T-helper 17 cell (primary cell): ENCODE measurements around the gene MMP24. TPM values are rescaled to one million over a fixed set of nuclear protein-coding genes. Genes with fewer than 3 reads are reported as not detected.
"Not testable (repeated sequence)": the region's sequence is repeated elsewhere in the genome, so short reads cannot be mapped to it uniquely, and the experiment has no call there.

ENCODE experiments used
- ATAC-seq: fragments of 150-1000 bp; cut with Tn5 transposase; 2 replicates; pipeline ENCODE4 v1.10.0; 2021; ENCODE audit warnings: mild to moderate bottlenecking, moderate library complexity
- DNase-seq, 3 donors: peaks; one replicate each; pipeline versions ENCODE4 v3.0.0 to v3.0.0-alpha.2; 2020 to 2021
- H3K9me3 ChIP-seq: one replicate; pipeline ENCODE4 v1.7.0; 2013; ENCODE audit warnings: low read length, mild to moderate bottlenecking; ENCODE audit not compliant: control insufficient read depth, poor library complexity, severe bottlenecking
- H3K27ac Mint-ChIP-seq: one replicate; pipeline ENCODE4 v1.8.0; 2022; ENCODE audit warnings: mild to moderate bottlenecking, moderate library complexity, mixed read lengths
- H3K27me3 Mint-ChIP-seq: one replicate; pipeline ENCODE4 v1.8.0; 2022; ENCODE audit warnings: mixed read lengths
- H3K36me3 Mint-ChIP-seq: one replicate; pipeline ENCODE4 v1.8.0; 2022; ENCODE audit warnings: low read depth, mixed read lengths
- H3K4me1 Mint-ChIP-seq: one replicate; pipeline ENCODE4 v1.8.0; 2022; ENCODE audit warnings: mild to moderate bottlenecking, mixed read lengths
- H3K4me3 Mint-ChIP-seq: one replicate; pipeline ENCODE4 v1.8.0; 2022; ENCODE audit warnings: mild to moderate bottlenecking, moderate library complexity, mixed read lengths
- total RNA-seq, 4 donors: library from RNA in 2 of 4; stranded (reverse) in 2 of 4; gene quantifications; one replicate each; pipeline ENCODE4 v1.2.3 and lab custom pipeline; 2022 to 2026

MMP24 gene
- total RNA-seq (under 1 TPM; 0.15 to 0.16 TPM), total RNA-seq (lab: John Stamatoyannopoulos, UW) (0.30 to 0.70 reads per million in 2 donors)

DNA sequence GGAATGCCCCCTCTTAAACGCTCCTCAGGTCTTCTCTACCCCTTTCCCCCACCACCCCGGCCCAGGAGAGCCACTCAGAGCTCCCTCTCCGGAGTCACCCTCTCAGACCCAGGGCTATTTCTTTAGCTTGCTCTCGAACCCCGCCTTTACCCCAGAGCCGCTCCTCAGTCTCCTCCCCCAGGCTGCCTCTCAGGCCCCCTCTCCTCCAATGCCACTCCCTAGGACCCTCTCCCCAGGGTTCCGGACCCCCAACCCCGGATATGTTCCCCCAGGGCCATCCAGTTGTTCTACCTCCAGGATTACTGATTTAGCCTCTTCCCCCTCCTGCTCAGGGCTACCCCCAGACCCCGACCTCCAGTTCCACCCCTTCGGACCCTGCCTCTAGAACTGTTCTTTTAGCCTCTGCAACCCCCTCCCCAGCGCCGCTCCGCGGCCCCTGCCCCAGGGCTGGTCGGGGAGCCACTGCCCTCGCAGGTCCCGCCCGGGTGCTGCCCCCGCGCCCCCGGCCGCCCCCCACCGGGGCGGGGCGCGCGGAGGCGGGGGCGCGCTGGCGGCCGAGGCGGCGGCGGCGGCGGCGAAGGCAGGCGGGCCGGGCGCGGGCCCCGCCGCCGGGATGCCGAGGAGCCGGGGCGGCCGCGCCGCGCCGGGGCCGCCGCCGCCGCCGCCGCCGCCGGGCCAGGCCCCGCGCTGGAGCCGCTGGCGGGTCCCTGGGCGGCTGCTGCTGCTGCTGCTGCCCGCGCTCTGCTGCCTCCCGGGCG, at the start of gene MMP24:
MMP24 (plus strand) TSS at position 565 of the 758 bp plus-strand sequence; CDS start at position 614, 49 bp downstream.
- no peak for DNase-seq

GRCh38 chr20:35179292-35180212, 46.9 kb upstream of the MMP24 start:
- ATAC-seq = no peak
- peaks cover 5% of the 10 kb centered on the region for H3K4me1 Mint-ChIP-seq

More for the DNA sequence above, at the start of gene MMP24:
- Mint-ChIP-seq H3K4me1 (peaks cover 4% of the 10 kb centered on the region), H3K27me3 (peaks cover 14% of the 10 kb centered on the region), H3K36me3 (peaks cover 19% of the 10 kb centered on the region), H3K4me3 (peak within 1 kb of the TSS; percentile 87), H3K27ac (no peak within 1 kb of the TSS)
- ATAC-seq = no peak
- H3K9me3 ChIP-seq = no peaks in the 10 kb centered on the region

GRCh38 chr20:35180266-35180665, 46.2 kb upstream of the MMP24 start:
- ATAC-seq (no peak), DNase-seq (no peak)

More at GRCh38 chr20:35179292-35180212, 46.9 kb upstream of the MMP24 start:
- no peaks in the 10 kb centered on the region for H3K9me3 ChIP-seq
- DNase-seq = no peak
- Mint-ChIP-seq H3K36me3 (peaks cover 5% of the 10 kb centered on the region), H3K27ac (no peak overlapping the region), H3K27me3 (no peaks in the 10 kb centered on the region), H3K4me3 (no peak overlapping the region)

DNA sequence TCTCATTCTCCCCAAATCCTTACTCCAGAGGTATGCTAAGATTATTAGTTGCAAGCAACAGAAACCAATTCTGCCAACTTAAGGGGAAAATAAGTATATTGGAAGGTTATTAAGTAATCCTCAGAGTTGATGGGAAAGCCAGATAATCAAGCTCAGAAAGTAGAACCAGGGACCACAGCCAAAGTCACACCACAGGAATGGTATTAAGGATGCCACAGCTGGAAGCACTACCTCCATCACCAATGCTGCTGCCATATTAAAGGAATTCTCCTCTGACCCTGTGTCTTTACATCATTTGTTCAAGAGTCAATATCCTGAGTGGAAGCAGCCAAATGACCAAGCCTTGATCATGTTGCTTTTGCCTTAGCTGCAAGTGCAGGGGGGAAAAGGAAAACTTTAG, 44.8 kb upstream of the MMP24 start:
- H3K9me3 ChIP-seq = no peaks in the 10 kb centered on the region
- Mint-ChIP-seq H3K27ac (no peak overlapping the region), H3K4me1 (peaks cover 5% of the 10 kb centered on the region), H3K27me3 (no peaks in the 10 kb centered on the region), H3K36me3 (peaks cover 3% of the 10 kb centered on the region), H3K4me3 (no peak overlapping the region)
- no peak for ATAC-seq
- no peak for DNase-seq

More at GRCh38 chr20:35180266-35180665, 46.2 kb upstream of the MMP24 start:
- Mint-ChIP-seq H3K27ac (no peak overlapping the region), H3K27me3 (no peaks in the 10 kb centered on the region), H3K4me1 (peaks cover 5% of the 10 kb centered on the region), H3K4me3 (no peak overlapping the region), H3K36me3 (peaks cover 4% of the 10 kb centered on the region)
- H3K9me3 ChIP-seq = no peaks in the 10 kb centered on the region

GRCh38 chr20:35186691-35187289, 39.7 kb upstream of the MMP24 start:
- H3K4me3 Mint-ChIP-seq, H3K36me3 Mint-ChIP-seq, H3K4me1 Mint-ChIP-seq, DNase-seq, H3K27ac Mint-ChIP-seq, H3K9me3 ChIP-seq, ATAC-seq, H3K27me3 Mint-ChIP-seq: not testable (repeated sequence)

- Mint-ChIP-seq H3K4me1 (peaks cover 5% of the 10 kb centered on the region), H3K27ac (no peak overlapping the region), H3K27me3 (no peaks in the 10 kb centered on the region), H3K36me3 (peaks cover 6% of the 10 kb centered on the region), H3K4me3 (no peak overlapping the region)
- no peaks in the 10 kb centered on the region for H3K9me3 ChIP-seq
- ATAC-seq (no peak), DNase-seq (no peak)
Measured at GRCh38 chr20:35187584-35188190, 38.8 kb upstream of the MMP24 start.

GRCh38 chr20:35189223-35189622, 37.3 kb upstream of the MMP24 start:
- not testable (repeated sequence) for H3K27me3 Mint-ChIP-seq, H3K27ac Mint-ChIP-seq, DNase-seq, H3K4me1 Mint-ChIP-seq, H3K4me3 Mint-ChIP-seq, H3K9me3 ChIP-seq, H3K36me3 Mint-ChIP-seq, ATAC-seq

DNA sequence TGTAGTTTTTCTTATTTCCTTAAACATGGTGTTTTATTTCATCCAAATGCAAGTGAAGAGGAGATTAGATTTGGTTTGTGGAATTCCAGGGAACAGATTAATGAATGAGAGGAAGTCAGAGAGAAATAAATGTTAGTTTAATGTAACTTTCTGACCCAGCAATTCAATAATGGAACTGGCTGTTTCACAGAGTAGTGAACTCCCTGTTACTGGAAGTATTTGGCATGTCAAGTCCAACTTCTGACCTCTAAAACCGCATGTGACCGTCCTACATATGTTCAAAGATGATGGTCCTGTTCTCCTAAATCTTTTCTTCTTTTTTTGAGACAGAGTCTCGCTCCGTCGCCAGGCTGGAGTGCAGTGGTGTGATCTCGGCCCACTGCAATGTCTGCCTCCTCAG, 35.9 kb upstream of the MMP24 start:
- Mint-ChIP-seq H3K27ac (no peak overlapping the region), H3K36me3 (peaks cover 6% of the 10 kb centered on the region), H3K4me1 (peaks cover 5% of the 10 kb centered on the region), H3K27me3 (no peaks in the 10 kb centered on the region), H3K4me3 (no peak overlapping the region)
- H3K9me3 ChIP-seq = no peaks in the 10 kb centered on the region
- no peak for DNase-seq
- no peak for ATAC-seq

- Mint-ChIP-seq H3K27ac (no peak overlapping the region), H3K36me3 (peaks cover 6% of the 10 kb centered on the region), H3K27me3 (no peaks in the 10 kb centered on the region), H3K4me3 (no peak overlapping the region), H3K4me1 (peaks cover 5% of the 10 kb centered on the region)
- H3K9me3 ChIP-seq = no peaks in the 10 kb centered on the region
- DNase-seq (no peak), ATAC-seq (no peak)
Measured at GRCh38 chr20:35191419-35192117, 34.9 kb upstream of the MMP24 start.

GRCh38 chr20:35192118-35192872, 34.2 kb upstream of the MMP24 start:
- no peak for DNase-seq
- no peaks in the 10 kb centered on the region for H3K9me3 ChIP-seq
- no peak for ATAC-seq
- Mint-ChIP-seq H3K4me3 (no peak overlapping the region), H3K4me1 (peaks cover 5% of the 10 kb centered on the region), H3K36me3 (peaks cover 6% of the 10 kb centered on the region), H3K27me3 (no peaks in the 10 kb centered on the region), H3K27ac (no peak overlapping the region)

- not testable (repeated sequence) for H3K4me3 Mint-ChIP-seq, H3K27ac Mint-ChIP-seq, H3K27me3 Mint-ChIP-seq, H3K36me3 Mint-ChIP-seq, ATAC-seq, H3K4me1 Mint-ChIP-seq, DNase-seq, H3K9me3 ChIP-seq
Measured at GRCh38 chr20:35193031-35193791, 33.3 kb upstream of the MMP24 start.
